B cell (primary cell): ENCODE data around the gene KDM1B.

Experiments
- CTCF ChIP-seq: fragments of 200-600 bp; IDR thresholded peaks from one replicate; pipeline ENCODE4 v1.8.0; 2022; ENCODE audit warnings: antibody characterized with exemption, mild to moderate bottlenecking
- EZH2 ChIP-seq: IDR thresholded peaks from 2 replicates; pipeline ENCODE4 v1.6.1; 2012; ENCODE audit warnings: borderline replicate concordance, low read depth, mild to moderate bottlenecking, moderate library complexity, low read length; ENCODE audit not compliant: insufficient read depth, poor library complexity, severe bottlenecking

DNA sequence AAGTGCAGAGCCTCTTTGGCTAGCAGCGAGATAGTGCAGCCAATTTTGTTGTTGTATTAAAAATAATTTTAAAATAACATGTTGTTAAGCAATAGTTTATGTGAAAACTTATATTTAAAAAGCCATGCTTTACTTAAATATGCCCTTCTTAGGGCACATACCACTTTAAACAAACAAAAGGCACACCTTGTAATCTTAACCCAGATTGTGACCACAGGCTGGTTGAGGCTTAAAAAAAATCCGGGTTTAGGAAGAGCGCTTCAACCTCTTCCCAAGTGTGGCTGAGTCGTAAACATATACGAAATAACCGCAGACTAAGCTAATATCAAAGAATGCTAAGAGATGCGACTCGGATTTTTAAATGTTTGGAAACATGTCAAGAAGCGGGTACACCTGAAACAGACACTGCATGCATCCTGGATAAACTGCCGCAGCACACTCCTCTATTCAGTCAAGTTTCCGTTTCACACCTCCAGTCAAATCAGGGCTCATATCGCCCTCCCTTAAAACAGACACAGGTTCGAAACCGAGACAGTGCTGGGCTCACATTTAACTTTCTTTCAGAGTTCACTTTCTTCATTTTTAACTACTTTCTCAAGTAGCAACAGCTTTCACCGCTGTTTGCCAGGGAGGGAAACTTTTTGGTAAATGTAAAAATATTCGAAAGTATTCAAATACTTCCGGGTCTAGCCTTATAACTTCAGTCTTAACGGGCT lies 107.6 kb downstream of the KDM1B start:
- TF ChIP-seq CTCF (no peak), EZH2 (no peak)
